GM12878 (cell line): ENCODE results near the gene TTLL7. TPM values are rescaled to one million over a fixed set of nuclear protein-coding genes. Genes with fewer than 3 reads are reported as not detected.

ENCODE experiments used
- ATAC-seq: fragments of 200-7000 bp; cut with Tn5 transposase; 3 replicates; pipeline ENCODE4 v1.9.1; 2020; ENCODE audit warnings: mild to moderate bottlenecking, moderate library complexity
- BruUV-seq: library from RNA; stranded (reverse); fragments of 400-500 nt; replicated peaks from 2 replicates; lab custom pipeline; 2021; lab: Mats Ljungman, UMichigan
- CTCF ChIA-PET: fragments of 300-600 bp; sonication (Branson Sonifier 250); formaldehyde crosslinking; extraction: SDS; loops from one replicate; lab custom pipeline; 2021; ENCODE audit warnings: inconsistent platforms; lab: Yijun Ruan, JAX
- POLR2A ChIA-PET: fragments of 350-600 bp; formaldehyde crosslinking; extraction: SDS; loops from one replicate; lab custom pipeline; 2021; ENCODE audit warnings: inconsistent platforms; lab: Charles Lee
- RAD21 ChIA-PET: fragments of 300-600 bp; sonication (Branson Sonifier 250); formaldehyde crosslinking; loops from one replicate; lab custom pipeline; 2023; ENCODE audit warnings: antibody characterized with exemption; ENCODE audit not compliant: unreplicated experiment; lab: Charles Lee
- SMC1A ChIA-PET: fragments of 300-600 bp; sonication (Branson Sonifier 250); formaldehyde crosslinking; loops from one replicate; lab custom pipeline; 2023; ENCODE audit not compliant: unreplicated experiment, uncharacterized antibody; lab: Charles Lee
- DNase-seq: peaks from one replicate; pipeline ENCODE4 v3.0.0-alpha.2; 2011; ENCODE audit warnings: low read depth, low spot score
- FAIRE-seq: peaks from 3 replicates; lab custom pipeline; 2011; peaks lifted over from hg19 to GRCh38; lab: Jason Lieb, UNC
- H2AFZ ChIP-seq: 2 replicates; pipeline ENCODE4 v1.6.0; 2011; ENCODE audit warnings: low read depth, low read length, control low read depth; ENCODE audit not compliant: control insufficient read depth
- H3K27ac ChIP-seq: 2 replicates; pipeline ENCODE4 v1.5.1; 2011; ENCODE audit warnings: control low read depth; ENCODE audit not compliant: control insufficient read depth, insufficient read depth
- H3K27me3 ChIP-seq, 2 experiments: replicated peaks in 1 of 2; 2 replicates each; pipeline versions ENCODE4 v1.6.0 to v1.6.1; 2011; ENCODE audit warnings: low read length in 1 of 2; ENCODE audit not compliant: control insufficient read depth in 2 of 2, insufficient read depth in 2 of 2
- H3K36me3 ChIP-seq, 2 experiments: 2 replicates each; pipeline ENCODE4 v1.5.1; 2011; ENCODE audit warnings: low read length in 1 of 2; ENCODE audit not compliant: control insufficient read depth in 2 of 2, insufficient read depth in 2 of 2
- H3K4me1 ChIP-seq: 2 replicates; pipeline ENCODE4 v1.6.1; 2011; ENCODE audit warnings: mild to moderate bottlenecking, low read length, moderate library complexity, mixed read lengths; ENCODE audit not compliant: control insufficient read depth, insufficient read depth
- H3K4me2 ChIP-seq: 2 replicates; pipeline ENCODE4 v1.6.0; 2011; ENCODE audit warnings: control low read depth; ENCODE audit not compliant: control insufficient read depth, insufficient read depth
- H3K4me3 ChIP-seq: fragments of 200-600 bp; sonication (generic); 2 replicates; pipeline ENCODE4 v1.5.1; 2016
- H3K79me2 ChIP-seq: 2 replicates; pipeline ENCODE4 v1.6.0; 2011; ENCODE audit warnings: low read length; ENCODE audit not compliant: control insufficient read depth, insufficient read depth
- H3K9ac ChIP-seq: 2 replicates; pipeline ENCODE4 v1.8.0; 2011; ENCODE audit warnings: low read length, control low read depth, mixed read lengths; ENCODE audit not compliant: control insufficient read depth, insufficient read depth
- H3K9me3 ChIP-seq: replicated peaks from 3 replicates; pipeline ENCODE4 v1.5.1; 2011; ENCODE audit warnings: mild to moderate bottlenecking, low read length; ENCODE audit not compliant: control insufficient read depth, insufficient read depth
- H4K20me1 ChIP-seq: 2 replicates; pipeline ENCODE4 v1.6.0; 2011; ENCODE audit not compliant: control insufficient read depth, insufficient read depth
- CHD1 ChIP-seq: IDR thresholded peaks from 2 replicates; pipeline ENCODE4 v1.6.1; 2012; ENCODE audit warnings: low read depth, low read length, improper control_type of control experiment
- MTA2 ChIP-seq: fragments of 450-650 bp; IDR thresholded peaks from 2 replicates; pipeline ENCODE4 v1.6.1; 2016; ENCODE audit warnings: low read depth, mild to moderate bottlenecking, moderate library complexity
- NFYA ChIP-seq: IDR thresholded peaks from 2 replicates; pipeline ENCODE4 v1.6.1; 2011; ENCODE audit warnings: low read depth, mild to moderate bottlenecking, low read length, improper control_type of control experiment, borderline replicate concordance
- NFYB ChIP-seq: IDR thresholded peaks from 2 replicates; pipeline ENCODE4 v1.6.1; 2011; ENCODE audit warnings: low read depth, mild to moderate bottlenecking, low read length, improper control_type of control experiment, moderate library complexity; ENCODE audit not compliant: insufficient read depth
- POLR2AphosphoS2 ChIP-seq: IDR thresholded peaks from 2 replicates; pipeline ENCODE4 v1.6.1; 2011; ENCODE audit warnings: low read depth, mild to moderate bottlenecking, low read length, improper control_type of control experiment, moderate library complexity
- SIN3A ChIP-seq: IDR thresholded peaks from 2 replicates; pipeline ENCODE4 v1.6.1; 2012; ENCODE audit warnings: low read depth, low read length, improper control_type of control experiment
- TCF7 ChIP-seq: IDR thresholded peaks from 2 replicates; pipeline ENCODE4 v1.6.1; 2014; ENCODE audit warnings: antibody characterized with exemption, borderline replicate concordance
- WGBS: methylation state at CpG from one replicate; pipeline ENCODE4 v1.1.6; 2016; ENCODE audit warnings: low lambda C conversion rate; ENCODE audit not compliant: insufficient replicate concordance, insufficient coverage; ENCODE audit errors: missing lambda C conversion rate; 5-methylcytosine and 5-hydroxymethylcytosine counted together
- in situ Hi-C: fragments of 300-500 bp; cut with MboI; formaldehyde crosslinking; loops from 9 replicates; pipeline ENCODE4 v1.14.3; 2018; ENCODE audit warnings: mixed read lengths
- intact Hi-C: fragments of 100-400 bp; cut with micrococcal nuclease; formaldehyde crosslinking; loops from one replicate; pipeline ENCODE4 v1.14.2; 2022; ENCODE audit not compliant: unreplicated experiment
- polyA plus RNA-seq, 11 experiments: library from polyadenylated mRNA; depleted of rRNA in 4 of 11; unstranded in 6 of 11; stranded (reverse) in 5 of 11; fragments of >200 nt; fragmentation: Nextera tagmentation in 4 of 11; fragmentation: Illumina TruSeq in 1 of 11; extraction: Ambion mirVana in 4 of 11; extraction: Trizol in 1 of 11; gene quantifications; 1 replicate in 1 of 11; 2 replicates in 10 of 11; pipeline versions ENCODE4 v1.2.1 to v1.2.3, GENCODE V29; 2011 to 2016; ENCODE audit warnings: inconsistent platforms in 2 of 11, missing spikeins in 2 of 11, low read depth in 1 of 11
- total RNA-seq, 4 experiments: library from RNA; depleted of rRNA in 3 of 4; stranded (reverse); fragments of >200 nt in 3 of 4; fragmentation: Illumina TruSeq in 1 of 4; extraction: Trizol in 1 of 4; gene quantifications; 2 replicates each; pipeline versions ENCODE4 v1.2.1 to v1.2.3, GENCODE V29; 2013 to 2021
- TF ChIP-seq, protein P1 (sequence below): IDR thresholded peaks from 2 replicates; pipeline ENCODE4 v1.6.1; 2011; ENCODE audit warnings: borderline replicate concordance, low read depth, mild to moderate bottlenecking, moderate library complexity, mixed read lengths, low read length; ENCODE audit not compliant: insufficient read depth; ENCODE audit errors: extremely low read length
- TF ChIP-seq, protein P2 (sequence below): IDR thresholded peaks from 2 replicates; pipeline ENCODE4 v1.6.1; 2012; ENCODE audit warnings: low read depth, low read length, improper control_type of control experiment
- TF ChIP-seq, protein P3 (sequence below): fragments of 450-650 bp; IDR thresholded peaks from 2 replicates; pipeline ENCODE4 v1.6.1; 2017; ENCODE audit warnings: antibody characterized with exemption, mild to moderate bottlenecking, moderate library complexity

Gene TTLL7
- total and polyA plus RNA-seq, 10 of the 15 experiments (the other 5 are each of a cell fraction or from before 2014, with no cell fraction given), result 0.03 to 1.4 (median 0.61) TPM

DNA sequence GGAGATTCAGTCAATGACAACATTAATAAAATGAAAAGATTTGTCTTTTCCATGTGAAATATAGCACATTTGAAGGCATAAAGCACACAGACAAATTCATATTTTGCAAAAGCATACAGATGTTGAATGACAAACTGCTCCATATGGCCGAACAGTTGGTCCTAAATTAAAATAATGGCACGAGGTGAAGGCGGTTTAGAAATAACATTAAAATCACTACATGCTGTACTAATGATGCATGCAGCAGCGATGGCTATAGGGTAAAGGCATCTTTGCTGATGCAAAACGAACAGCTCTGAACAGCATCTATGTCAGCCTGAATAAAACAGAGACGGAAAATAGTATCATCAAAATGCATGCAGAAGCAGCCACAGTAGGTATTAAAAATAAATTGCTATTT is 102.6 kb downstream of the TTLL7 start:
- H3K79me2 ChIP-seq, result no peaks in the 10 kb centered on the region
- CTCF ChIA-PET, result interaction anchor here (0.9 to 3.2 kb wide), 2 partner anchors 10 to 12 kb away, joined by 3 to 10 read pairs; no protein-coding TSS in a partner anchor
- no peak for DNase-seq
- no peaks in the 10 kb centered on the region for H4K20me1 ChIP-seq
- H3K9ac ChIP-seq, result no peak overlapping the region
- SMC1A ChIA-PET, result no interaction called here
- no peak overlapping the region for H3K4me2 ChIP-seq
- intact Hi-C loops, result no loop called here
- no peaks in the 10 kb centered on the region for H3K4me1 ChIP-seq
- WGBS, result 20% methylated on average over 6 of the region's 6 CpGs
- H3K36me3 ChIP-seq, result no peaks in the 10 kb centered on the region
- POLR2A ChIA-PET, result no interaction called here
- no peak overlapping the region for H2AFZ ChIP-seq
- H3K27me3 ChIP-seq, result no peaks in the 10 kb centered on the region
- H3K4me3 ChIP-seq, result no peak overlapping the region
- TF ChIP-seq POLR2AphosphoS2 (no peak), MTA2 (no peak), CHD1 (no peak), NFYB (no peak), SIN3A (no peak), NFYA (no peak), TCF7 (no peak)
- TF ChIP-seq, protein P1, sequence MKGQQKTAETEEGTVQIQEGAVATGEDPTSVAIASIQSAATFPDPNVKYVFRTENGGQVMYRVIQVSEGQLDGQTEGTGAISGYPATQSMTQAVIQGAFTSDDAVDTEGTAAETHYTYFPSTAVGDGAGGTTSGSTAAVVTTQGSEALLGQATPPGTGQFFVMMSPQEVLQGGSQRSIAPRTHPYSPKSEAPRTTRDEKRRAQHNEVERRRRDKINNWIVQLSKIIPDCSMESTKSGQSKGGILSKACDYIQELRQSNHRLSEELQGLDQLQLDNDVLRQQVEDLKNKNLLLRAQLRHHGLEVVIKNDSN, result no peak
- TF ChIP-seq, protein P2, sequence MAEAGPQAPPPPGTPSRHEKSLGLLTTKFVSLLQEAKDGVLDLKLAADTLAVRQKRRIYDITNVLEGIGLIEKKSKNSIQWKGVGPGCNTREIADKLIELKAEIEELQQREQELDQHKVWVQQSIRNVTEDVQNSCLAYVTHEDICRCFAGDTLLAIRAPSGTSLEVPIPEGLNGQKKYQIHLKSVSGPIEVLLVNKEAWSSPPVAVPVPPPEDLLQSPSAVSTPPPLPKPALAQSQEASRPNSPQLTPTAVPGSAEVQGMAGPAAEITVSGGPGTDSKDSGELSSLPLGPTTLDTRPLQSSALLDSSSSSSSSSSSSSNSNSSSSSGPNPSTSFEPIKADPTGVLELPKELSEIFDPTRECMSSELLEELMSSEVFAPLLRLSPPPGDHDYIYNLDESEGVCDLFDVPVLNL, result no peak
- TF ChIP-seq, protein P3, sequence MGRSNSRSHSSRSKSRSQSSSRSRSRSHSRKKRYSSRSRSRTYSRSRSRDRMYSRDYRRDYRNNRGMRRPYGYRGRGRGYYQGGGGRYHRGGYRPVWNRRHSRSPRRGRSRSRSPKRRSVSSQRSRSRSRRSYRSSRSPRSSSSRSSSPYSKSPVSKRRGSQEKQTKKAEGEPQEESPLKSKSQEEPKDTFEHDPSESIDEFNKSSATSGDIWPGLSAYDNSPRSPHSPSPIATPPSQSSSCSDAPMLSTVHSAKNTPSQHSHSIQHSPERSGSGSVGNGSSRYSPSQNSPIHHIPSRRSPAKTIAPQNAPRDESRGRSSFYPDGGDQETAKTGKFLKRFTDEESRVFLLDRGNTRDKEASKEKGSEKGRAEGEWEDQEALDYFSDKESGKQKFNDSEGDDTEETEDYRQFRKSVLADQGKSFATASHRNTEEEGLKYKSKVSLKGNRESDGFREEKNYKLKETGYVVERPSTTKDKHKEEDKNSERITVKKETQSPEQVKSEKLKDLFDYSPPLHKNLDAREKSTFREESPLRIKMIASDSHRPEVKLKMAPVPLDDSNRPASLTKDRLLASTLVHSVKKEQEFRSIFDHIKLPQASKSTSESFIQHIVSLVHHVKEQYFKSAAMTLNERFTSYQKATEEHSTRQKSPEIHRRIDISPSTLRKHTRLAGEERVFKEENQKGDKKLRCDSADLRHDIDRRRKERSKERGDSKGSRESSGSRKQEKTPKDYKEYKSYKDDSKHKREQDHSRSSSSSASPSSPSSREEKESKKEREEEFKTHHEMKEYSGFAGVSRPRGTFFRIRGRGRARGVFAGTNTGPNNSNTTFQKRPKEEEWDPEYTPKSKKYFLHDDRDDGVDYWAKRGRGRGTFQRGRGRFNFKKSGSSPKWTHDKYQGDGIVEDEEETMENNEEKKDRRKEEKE, result no peak
- TF ChIP-seq, all 136 proteins: peak for 0
- Histone ChIP-seq H3K9me3 (no peaks in the 10 kb centered on the region), H3K27ac (no peak overlapping the region)
- BruUV-seq, result no TSS peak
- ATAC-seq, result no peak
- FAIRE-seq, result no peak
- RAD21 ChIA-PET, result no interaction called here
- in situ Hi-C loops, result no loop called here
